GM21723 (cell line): ENCODE results near the gene MTLN.
A peak's percentile ranks its signal among the peaks of the same experiment; 100 is the strongest.
"Not testable (repeated sequence)": the region's sequence is repeated elsewhere in the genome, so short reads cannot be mapped to it uniquely, and the experiment has no call there.

Source experiments
- ATAC-seq: cut with Tn5 transposase; IDR thresholded peaks from one replicate; pipeline ENCODE4 v1.9.1; 2021; ENCODE audit warnings: mild to moderate bottlenecking, moderate library complexity; ENCODE audit not compliant: unreplicated experiment

Gene MTLN

GRCh38 chr2:110204408-110205385 lies 7.7 kb downstream of the MTLN start, which contains the start of gene NPHP1:
TSS of gene NPHP1 (minus strand) at chr2:110205013. CDS start at chr2:110204968, 45 bp downstream.
- peak; percentile 98 for ATAC-seq

GRCh38 chr2:110198016-110198415 lies 14.3 kb downstream of the MTLN start:
- no peak for ATAC-seq

GRCh38 chr2:110197452-110197851 lies 14.9 kb downstream of the MTLN start:
- ATAC-seq = no peak

- ATAC-seq = not testable (repeated sequence)
Measured at GRCh38 chr2:110190169-110190568, 22.2 kb downstream of the MTLN start.

GRCh38 chr2:110182449-110182848 lies 29.9 kb downstream of the MTLN start:
- ATAC-seq = no peak

GRCh38 chr2:110180036-110180435 lies 32.3 kb downstream of the MTLN start:
- no peak for ATAC-seq

- ATAC-seq = no peak
Measured at GRCh38 chr2:110173523-110173922, 38.8 kb downstream of the MTLN start.

GRCh38 chr2:110172506-110172905 lies 39.8 kb downstream of the MTLN start:
- ATAC-seq = no peak

- no peak for ATAC-seq
Measured at GRCh38 chr2:110170102-110170501, 42.2 kb downstream of the MTLN start.

GRCh38 chr2:110167326-110168000 lies 44.9 kb downstream of the MTLN start:
- ATAC-seq = no peak

- ATAC-seq = no peak
Measured at GRCh38 chr2:110166266-110166665, 46.1 kb downstream of the MTLN start.
